HG03039 (cell line): ENCODE data around the gene PRKCSH.
A peak's percentile ranks its signal among the peaks of the same experiment; 100 is the strongest.
"Not testable (repeated sequence)": the region's sequence is repeated elsewhere in the genome, so short reads cannot be mapped to it uniquely, and the experiment has no call there.

Source experiments
- ATAC-seq: cut with Tn5 transposase; IDR thresholded peaks from one replicate; pipeline ENCODE4 v1.9.1; 2021; ENCODE audit warnings: mild to moderate bottlenecking, moderate library complexity; ENCODE audit not compliant: unreplicated experiment

The PRKCSH gene

GRCh38 chr19:11435057-11435832, at the start of gene PRKCSH, which contains the start of gene ODAD3:
PRKCSH (plus strand) TSS chr19:11435635; CDS start chr19:11436118, 483 bp downstream.
ODAD3 (minus strand) TSS chr19:11435121; CDS start chr19:11435016, 105 bp downstream.
- peak; percentile 84 for ATAC-seq

- no peak for ATAC-seq
Measured at GRCh38 chr19:11387162-11388034, 48.0 kb upstream of the PRKCSH start.

- no peak for ATAC-seq
Measured at GRCh38 chr19:11390359-11390758, 45.1 kb upstream of the PRKCSH start.

- ATAC-seq, result no peak
Measured at GRCh38 chr19:11390933-11391680, 44.3 kb upstream of the PRKCSH start.

GRCh38 chr19:11397089-11397610, 38.3 kb upstream of the PRKCSH start:
- no peak for ATAC-seq

- ATAC-seq, result no peak
Measured at GRCh38 chr19:11399667-11400066, 35.8 kb upstream of the PRKCSH start.

GRCh38 chr19:11400798-11401197, 34.6 kb upstream of the PRKCSH start:
- ATAC-seq, result no peak

- ATAC-seq, result no peak
Measured at GRCh38 chr19:11401808-11402543, 33.5 kb upstream of the PRKCSH start.

- no peak for ATAC-seq
Measured at GRCh38 chr19:11404588-11405222, 30.7 kb upstream of the PRKCSH start.

- ATAC-seq, result no peak
Measured at GRCh38 chr19:11405846-11406643, 29.4 kb upstream of the PRKCSH start.

GRCh38 chr19:11406703-11407236, 28.7 kb upstream of the PRKCSH start:
- not testable (repeated sequence) for ATAC-seq

GRCh38 chr19:11408591-11408990, 26.8 kb upstream of the PRKCSH start:
- ATAC-seq, result no peak

- no peak for ATAC-seq
Measured at GRCh38 chr19:11410682-11411081, 24.8 kb upstream of the PRKCSH start.

GRCh38 chr19:11414544-11414943, 20.9 kb upstream of the PRKCSH start:
- ATAC-seq, result no peak

- ATAC-seq, result no peak
Measured at GRCh38 chr19:11416346-11417052, 18.9 kb upstream of the PRKCSH start.

GRCh38 chr19:11418094-11418548, 17.3 kb upstream of the PRKCSH start:
- no peak for ATAC-seq

GRCh38 chr19:11418549-11419506, 16.6 kb upstream of the PRKCSH start, which contains the start of gene RGL3:
RGL3 (minus strand) TSS chr19:11419314; CDS start chr19:11419278, 36 bp downstream.
- ATAC-seq, result no peak
